HK-2 (cell line): ENCODE data around the gene DHX29.
"Not testable (repeated sequence)": the region's sequence is repeated elsewhere in the genome, so short reads cannot be mapped to it uniquely, and the experiment has no call there.

ENCODE experiments used
- DNase-seq: peaks from one replicate; pipeline ENCODE4 v3.0.0-alpha.2; 2018; ENCODE audit not compliant: unreplicated experiment

The DHX29 gene

GRCh38 chr5:55307383-55308253 is at the start of gene DHX29, which contains the start of gene MTREX:
Gene DHX29 (minus strand): TSS chr5:55307694. CDS start chr5:55307573, 121 bp downstream.
Gene MTREX (plus strand): TSS chr5:55307989. CDS start chr5:55308014, 25 bp downstream.
- peak; percentile 86 for DNase-seq

- DNase-seq = no peak
Observed at GRCh38 chr5:55356896-55357295, 49.4 kb upstream of the DHX29 start.

GRCh38 chr5:55350754-55351153 is 43.3 kb upstream of the DHX29 start:
- no peak for DNase-seq

- DNase-seq = no peak
Observed at GRCh38 chr5:55347786-55348185, 40.3 kb upstream of the DHX29 start.

GRCh38 chr5:55345327-55345726 is 37.8 kb upstream of the DHX29 start:
- no peak for DNase-seq

- peak; percentile 25 for DNase-seq
Observed at GRCh38 chr5:55344392-55344992, 37.0 kb upstream of the DHX29 start.

- DNase-seq = no peak
Observed at GRCh38 chr5:55343609-55344008, 36.1 kb upstream of the DHX29 start.

- DNase-seq = no peak
Observed at GRCh38 chr5:55343107-55343506, 35.6 kb upstream of the DHX29 start.

GRCh38 chr5:55338810-55339243 is 31.3 kb upstream of the DHX29 start:
- DNase-seq = no peak

GRCh38 chr5:55338092-55338613 is 30.7 kb upstream of the DHX29 start:
- DNase-seq = no peak

GRCh38 chr5:55333811-55334210 is 26.3 kb upstream of the DHX29 start:
- DNase-seq = no peak

- no peak for DNase-seq
Observed at GRCh38 chr5:55333017-55333416, 25.5 kb upstream of the DHX29 start.

- DNase-seq = no peak
Observed at GRCh38 chr5:55331321-55331720, 23.8 kb upstream of the DHX29 start.

GRCh38 chr5:55327281-55327680 is 19.8 kb upstream of the DHX29 start:
- no peak for DNase-seq

GRCh38 chr5:55325621-55326020 is 18.1 kb upstream of the DHX29 start:
- no peak for DNase-seq

GRCh38 chr5:55324815-55325418 is 17.4 kb upstream of the DHX29 start:
- DNase-seq = no peak

GRCh38 chr5:55324006-55324405 is 16.5 kb upstream of the DHX29 start:
- no peak for DNase-seq

- no peak for DNase-seq
Observed at GRCh38 chr5:55320571-55320970, 13.1 kb upstream of the DHX29 start.

- DNase-seq = no peak
Observed at GRCh38 chr5:55319491-55319890, 12.0 kb upstream of the DHX29 start.

GRCh38 chr5:55318237-55318636 is 10.7 kb upstream of the DHX29 start:
- not testable (repeated sequence) for DNase-seq

GRCh38 chr5:55316837-55317236 is 9.3 kb upstream of the DHX29 start:
- DNase-seq = no peak

- DNase-seq = no peak
Observed at GRCh38 chr5:55316289-55316688, 8.8 kb upstream of the DHX29 start.
